GM12878 (cell line): ENCODE results near the gene LSAMP.

Source experiments
- CTCF ChIP-seq, 3 experiments: IDR thresholded peaks in 2 of 3; conservative IDR thresholded peaks in 1 of 3; 2 replicates each; pipeline ENCODE4 v1.5.1; 2011; ENCODE audit warnings: low read depth in 3 of 3, low read length in 3 of 3, mild to moderate bottlenecking in 3 of 3, control low read depth in 2 of 3, moderate library complexity in 2 of 3, inconsistent platforms in 1 of 3, mixed read lengths in 1 of 3; ENCODE audit not compliant: control insufficient read depth in 2 of 3, insufficient read depth in 1 of 3; ENCODE audit errors: extremely low read depth in 1 of 3
- E2F8 ChIP-seq: fragments of 450-650 bp; IDR thresholded peaks from 2 replicates; pipeline ENCODE4 v1.6.1; 2018; ENCODE audit warnings: mild to moderate bottlenecking, low read depth, moderate library complexity; ENCODE audit not compliant: partially characterized antibody
- ZNF274 ChIP-seq: IDR thresholded peaks from one replicate; pipeline ENCODE4 v1.8.0; 2011; ENCODE audit not compliant: insufficient read length, insufficient read depth

GRCh38 chr3:116150655-116151167 lies 294.6 kb downstream of the LSAMP start:
- no peak for TF ChIP-seq E2F8
- TF ChIP-seq CTCF (IDR thresholded peaks at IDR 0.05 in 2 of 3, conservative IDR thresholded peaks at IDR 0.05 in 1 of 3; ENCODE audit: control insufficient read depth in 2 of 3, extremely low read depth in 1 of 3, insufficient read depth in 1 of 3, low read depth in 3 of 3, low read length in 3 of 3) = no peak
- no peak for TF ChIP-seq ZNF274
